PFSK-1 (cell line): ENCODE data around the gene KIF23.

Source experiments
- POLR2AphosphoS5 ChIP-seq: IDR thresholded peaks from 2 replicates; pipeline ENCODE4 v1.6.1; 2012; ENCODE audit warnings: low read depth, mild to moderate bottlenecking, control low read depth, low read length, moderate library complexity
- REST ChIP-seq, 2 experiments: IDR thresholded peaks; 2 replicates each; pipeline versions ENCODE4 v1.6.1 to v1.8.0; 2011 to 2012; ENCODE audit warnings: low read depth in 2 of 2, low read length in 2 of 2, control low read depth in 1 of 2, inconsistent platforms in 1 of 2, mild to moderate bottlenecking in 1 of 2, moderate library complexity in 1 of 2; ENCODE audit not compliant: insufficient read depth in 1 of 2
- TAF1 ChIP-seq: IDR thresholded peaks from 2 replicates; pipeline ENCODE4 v1.6.1; 2012; ENCODE audit warnings: low read length, control low read depth, borderline replicate concordance; ENCODE audit not compliant: insufficient read depth

DNA sequence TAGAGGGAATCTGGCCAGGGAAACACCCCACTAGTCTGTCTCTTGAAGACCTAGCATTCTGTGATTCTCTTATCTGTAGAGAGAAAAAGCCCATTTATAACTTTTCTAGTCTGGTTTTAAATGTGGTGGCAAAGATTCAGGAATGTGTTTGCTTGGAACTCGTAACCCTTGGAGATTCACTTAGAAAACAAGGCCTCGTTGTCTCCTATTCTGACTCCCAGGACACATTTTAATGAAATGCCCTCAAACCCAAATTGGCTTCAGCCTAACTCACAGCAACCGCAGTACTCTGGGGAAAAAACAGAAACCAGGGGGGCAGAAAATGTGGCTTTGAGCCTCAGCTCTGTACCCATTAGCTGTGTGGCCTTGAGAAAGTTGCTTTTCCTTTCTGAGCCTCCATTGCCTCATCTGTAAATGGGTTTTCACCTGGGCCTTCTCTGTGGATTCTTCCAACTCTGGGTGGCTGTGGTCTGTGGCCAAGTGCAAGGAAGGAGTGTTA, 75.0 kb downstream of the KIF23 start:
- no peak for TF ChIP-seq POLR2AphosphoS5
- TF ChIP-seq REST (IDR thresholded peaks at IDR 0.05; ENCODE audit: insufficient read depth in 1 of 2, low read depth in 2 of 2, low read length in 2 of 2) = no peak
- no peak for TF ChIP-seq TAF1
